ENCODE measurements around the gene INO80.

- TF ChIP-seq EZH2 (IDR thresholded peaks at IDR 0.05; ENCODE audit: borderline replicate concordance, low read depth, low read length, severe bottlenecking) (no peak), JUN (IDR thresholded peaks at IDR 0.05; ENCODE audit: borderline replicate concordance, insufficient read depth, insufficient read length, low read depth) (no peak), POLR2A (IDR thresholded peaks at IDR 0.05; ENCODE audit: low read depth, low read length) (no peak), MYC (IDR thresholded peaks at IDR 0.05; ENCODE audit: low read depth, low read length) (no peak)
- TF ChIP-seq, protein P1, sequence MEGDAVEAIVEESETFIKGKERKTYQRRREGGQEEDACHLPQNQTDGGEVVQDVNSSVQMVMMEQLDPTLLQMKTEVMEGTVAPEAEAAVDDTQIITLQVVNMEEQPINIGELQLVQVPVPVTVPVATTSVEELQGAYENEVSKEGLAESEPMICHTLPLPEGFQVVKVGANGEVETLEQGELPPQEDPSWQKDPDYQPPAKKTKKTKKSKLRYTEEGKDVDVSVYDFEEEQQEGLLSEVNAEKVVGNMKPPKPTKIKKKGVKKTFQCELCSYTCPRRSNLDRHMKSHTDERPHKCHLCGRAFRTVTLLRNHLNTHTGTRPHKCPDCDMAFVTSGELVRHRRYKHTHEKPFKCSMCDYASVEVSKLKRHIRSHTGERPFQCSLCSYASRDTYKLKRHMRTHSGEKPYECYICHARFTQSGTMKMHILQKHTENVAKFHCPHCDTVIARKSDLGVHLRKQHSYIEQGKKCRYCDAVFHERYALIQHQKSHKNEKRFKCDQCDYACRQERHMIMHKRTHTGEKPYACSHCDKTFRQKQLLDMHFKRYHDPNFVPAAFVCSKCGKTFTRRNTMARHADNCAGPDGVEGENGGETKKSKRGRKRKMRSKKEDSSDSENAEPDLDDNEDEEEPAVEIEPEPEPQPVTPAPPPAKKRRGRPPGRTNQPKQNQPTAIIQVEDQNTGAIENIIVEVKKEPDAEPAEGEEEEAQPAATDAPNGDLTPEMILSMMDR (IDR thresholded peaks at IDR 0.05; ENCODE audit: extremely low read depth in 1 of 2, insufficient read depth in 1 of 2, low read depth in 1 of 2, low read length in 2 of 2) = no peak
- TF ChIP-seq, protein P2, sequence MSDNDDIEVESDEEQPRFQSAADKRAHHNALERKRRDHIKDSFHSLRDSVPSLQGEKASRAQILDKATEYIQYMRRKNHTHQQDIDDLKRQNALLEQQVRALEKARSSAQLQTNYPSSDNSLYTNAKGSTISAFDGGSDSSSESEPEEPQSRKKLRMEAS (IDR thresholded peaks at IDR 0.05; ENCODE audit: insufficient read depth, insufficient read length) = no peak
Observed at GRCh38 chr15:40958723-40959122, 157.4 kb downstream of the INO80 start.

All from endothelial cell of umbilical vein (primary cell).